Liver (tissue), 3 donors: ENCODE results near the gene SPDYC.

ENCODE experiments used
- FOXA1 ChIP-seq: IDR thresholded peaks from 2 replicates; pipeline ENCODE4 v1.6.1; 2016; ENCODE audit warnings: antibody characterized with exemption
- GABPA ChIP-seq, 2 donors: IDR thresholded peaks in 1 of 2; conservative IDR thresholded peaks in 1 of 2; 2 replicates each; pipeline ENCODE4 v1.6.1; 2016; ENCODE audit warnings: antibody characterized with exemption in 2 of 2, mild to moderate bottlenecking in 1 of 2, moderate library complexity in 1 of 2
- JUND ChIP-seq, 2 donors: IDR thresholded peaks; 2 replicates each; pipeline ENCODE4 v1.6.1; 2016; ENCODE audit warnings: antibody characterized with exemption in 2 of 2
- TAF1 ChIP-seq: conservative IDR thresholded peaks from 2 replicates; pipeline ENCODE4 v1.6.1; 2016; ENCODE audit warnings: antibody characterized with exemption, mild to moderate bottlenecking
- YY1 ChIP-seq: IDR thresholded peaks from 2 replicates; pipeline ENCODE4 v1.6.1; 2016; ENCODE audit warnings: antibody characterized with exemption, mild to moderate bottlenecking
- ZBTB33 ChIP-seq: IDR thresholded peaks from 2 replicates; pipeline ENCODE4 v1.6.1; 2016; ENCODE audit warnings: antibody characterized with exemption
- TF ChIP-seq, protein P1 (sequence below): fragments of 150-350 bp; IDR thresholded peaks from 2 replicates; pipeline ENCODE4 v1.5.1; 2017; ENCODE audit warnings: improper control_type of control experiment, low read depth, low read length; ENCODE audit not compliant: missing input control
- TF ChIP-seq, protein P2 (sequence below): IDR thresholded peaks from 2 replicates; pipeline ENCODE4 v1.6.1; 2016; ENCODE audit warnings: antibody characterized with exemption, mild to moderate bottlenecking
- TF ChIP-seq, protein P3 (sequence below): IDR thresholded peaks from 2 replicates; pipeline ENCODE4 v1.6.1; 2016; ENCODE audit warnings: antibody characterized with exemption
- donor health status: healthy.
- donor health status: healthy.

- TF ChIP-seq, protein P1, sequence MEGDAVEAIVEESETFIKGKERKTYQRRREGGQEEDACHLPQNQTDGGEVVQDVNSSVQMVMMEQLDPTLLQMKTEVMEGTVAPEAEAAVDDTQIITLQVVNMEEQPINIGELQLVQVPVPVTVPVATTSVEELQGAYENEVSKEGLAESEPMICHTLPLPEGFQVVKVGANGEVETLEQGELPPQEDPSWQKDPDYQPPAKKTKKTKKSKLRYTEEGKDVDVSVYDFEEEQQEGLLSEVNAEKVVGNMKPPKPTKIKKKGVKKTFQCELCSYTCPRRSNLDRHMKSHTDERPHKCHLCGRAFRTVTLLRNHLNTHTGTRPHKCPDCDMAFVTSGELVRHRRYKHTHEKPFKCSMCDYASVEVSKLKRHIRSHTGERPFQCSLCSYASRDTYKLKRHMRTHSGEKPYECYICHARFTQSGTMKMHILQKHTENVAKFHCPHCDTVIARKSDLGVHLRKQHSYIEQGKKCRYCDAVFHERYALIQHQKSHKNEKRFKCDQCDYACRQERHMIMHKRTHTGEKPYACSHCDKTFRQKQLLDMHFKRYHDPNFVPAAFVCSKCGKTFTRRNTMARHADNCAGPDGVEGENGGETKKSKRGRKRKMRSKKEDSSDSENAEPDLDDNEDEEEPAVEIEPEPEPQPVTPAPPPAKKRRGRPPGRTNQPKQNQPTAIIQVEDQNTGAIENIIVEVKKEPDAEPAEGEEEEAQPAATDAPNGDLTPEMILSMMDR: no peak
- TF ChIP-seq JUND (IDR thresholded peaks at IDR 0.05): peak; percentile 31 to 66
- TF ChIP-seq, protein P2, sequence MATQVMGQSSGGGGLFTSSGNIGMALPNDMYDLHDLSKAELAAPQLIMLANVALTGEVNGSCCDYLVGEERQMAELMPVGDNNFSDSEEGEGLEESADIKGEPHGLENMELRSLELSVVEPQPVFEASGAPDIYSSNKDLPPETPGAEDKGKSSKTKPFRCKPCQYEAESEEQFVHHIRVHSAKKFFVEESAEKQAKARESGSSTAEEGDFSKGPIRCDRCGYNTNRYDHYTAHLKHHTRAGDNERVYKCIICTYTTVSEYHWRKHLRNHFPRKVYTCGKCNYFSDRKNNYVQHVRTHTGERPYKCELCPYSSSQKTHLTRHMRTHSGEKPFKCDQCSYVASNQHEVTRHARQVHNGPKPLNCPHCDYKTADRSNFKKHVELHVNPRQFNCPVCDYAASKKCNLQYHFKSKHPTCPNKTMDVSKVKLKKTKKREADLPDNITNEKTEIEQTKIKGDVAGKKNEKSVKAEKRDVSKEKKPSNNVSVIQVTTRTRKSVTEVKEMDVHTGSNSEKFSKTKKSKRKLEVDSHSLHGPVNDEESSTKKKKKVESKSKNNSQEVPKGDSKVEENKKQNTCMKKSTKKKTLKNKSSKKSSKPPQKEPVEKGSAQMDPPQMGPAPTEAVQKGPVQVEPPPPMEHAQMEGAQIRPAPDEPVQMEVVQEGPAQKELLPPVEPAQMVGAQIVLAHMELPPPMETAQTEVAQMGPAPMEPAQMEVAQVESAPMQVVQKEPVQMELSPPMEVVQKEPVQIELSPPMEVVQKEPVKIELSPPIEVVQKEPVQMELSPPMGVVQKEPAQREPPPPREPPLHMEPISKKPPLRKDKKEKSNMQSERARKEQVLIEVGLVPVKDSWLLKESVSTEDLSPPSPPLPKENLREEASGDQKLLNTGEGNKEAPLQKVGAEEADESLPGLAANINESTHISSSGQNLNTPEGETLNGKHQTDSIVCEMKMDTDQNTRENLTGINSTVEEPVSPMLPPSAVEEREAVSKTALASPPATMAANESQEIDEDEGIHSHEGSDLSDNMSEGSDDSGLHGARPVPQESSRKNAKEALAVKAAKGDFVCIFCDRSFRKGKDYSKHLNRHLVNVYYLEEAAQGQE: no peak
- peak; percentile 69 for TF ChIP-seq YY1
- TF ChIP-seq ZBTB33: peak; percentile 83
- TF ChIP-seq, protein P3, sequence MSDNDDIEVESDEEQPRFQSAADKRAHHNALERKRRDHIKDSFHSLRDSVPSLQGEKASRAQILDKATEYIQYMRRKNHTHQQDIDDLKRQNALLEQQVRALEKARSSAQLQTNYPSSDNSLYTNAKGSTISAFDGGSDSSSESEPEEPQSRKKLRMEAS: peak; percentile 23
- TF ChIP-seq GABPA (IDR thresholded peaks at IDR 0.05 in 1 of 2, conservative IDR thresholded peaks at IDR 0.05 in 1 of 2): peak in 1 of 2 donors; percentile 51
- TF ChIP-seq TAF1: no peak
- TF ChIP-seq FOXA1: no peak
Observed at GRCh38 chr11:65141896-65142494, 28.0 kb upstream of the SPDYC start.
